Activated T-helper 9 cell treated with anti-CD3 and anti-CD28 coated beads, Interleukin-2, amount 50 U/mL, for 16 hours (primary cell): ENCODE measurements around the gene TSC22D4.
"Not testable (repeated sequence)": the region's sequence is repeated elsewhere in the genome, so short reads cannot be mapped to it uniquely, and the experiment has no call there.

Source experiments
- DNase-seq: peaks from one replicate; pipeline ENCODE4 v3.0.0-alpha.2; 2020; ENCODE audit warnings: low read depth

The TSC22D4 gene

DNA sequence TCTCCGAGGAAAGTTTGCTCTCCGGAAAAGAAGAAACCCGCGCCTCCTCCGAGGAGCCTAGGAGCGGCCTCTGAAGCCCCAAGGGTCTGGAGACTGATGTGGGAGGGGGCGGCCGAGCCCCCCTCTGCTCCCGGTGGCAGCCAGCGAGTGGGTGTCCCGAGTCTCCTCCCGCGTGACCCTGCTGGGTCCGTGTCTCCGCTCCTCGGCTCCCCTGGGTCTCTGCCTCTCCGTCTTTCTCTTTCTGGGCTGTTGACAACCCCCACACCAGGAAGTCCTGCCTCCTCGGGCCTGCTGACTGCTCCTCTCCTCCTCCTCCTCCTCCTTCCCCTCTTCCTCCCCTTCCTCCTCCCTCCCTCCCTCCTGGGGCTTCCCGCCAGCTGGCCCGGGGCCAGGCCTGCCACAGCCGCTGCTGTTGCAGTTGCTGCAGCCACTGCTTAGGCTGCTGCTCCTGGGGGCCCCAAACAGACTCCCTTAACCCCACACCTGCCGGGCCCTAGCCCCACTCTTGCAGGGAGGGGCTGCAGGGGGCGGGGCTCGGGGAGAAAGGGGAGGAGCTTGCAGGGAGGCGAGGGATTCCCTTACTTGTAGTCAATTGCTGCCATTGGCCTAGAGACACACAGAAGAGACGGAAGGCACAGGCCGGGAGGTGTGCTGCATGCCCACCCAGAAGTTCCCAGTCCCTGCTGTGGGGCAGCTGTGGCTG lies at the start of gene TSC22D4:
Gene TSC22D4, minus strand, starts transcription at position 257 of the 703 bp plus-strand sequence. CDS start 1,176 bp downstream, outside the sequence.
- DNase-seq: peak; percentile 81

- not testable (repeated sequence) for DNase-seq
Measured at GRCh38 chr7:100528108-100528866, 49.3 kb upstream of the TSC22D4 start.

DNA sequence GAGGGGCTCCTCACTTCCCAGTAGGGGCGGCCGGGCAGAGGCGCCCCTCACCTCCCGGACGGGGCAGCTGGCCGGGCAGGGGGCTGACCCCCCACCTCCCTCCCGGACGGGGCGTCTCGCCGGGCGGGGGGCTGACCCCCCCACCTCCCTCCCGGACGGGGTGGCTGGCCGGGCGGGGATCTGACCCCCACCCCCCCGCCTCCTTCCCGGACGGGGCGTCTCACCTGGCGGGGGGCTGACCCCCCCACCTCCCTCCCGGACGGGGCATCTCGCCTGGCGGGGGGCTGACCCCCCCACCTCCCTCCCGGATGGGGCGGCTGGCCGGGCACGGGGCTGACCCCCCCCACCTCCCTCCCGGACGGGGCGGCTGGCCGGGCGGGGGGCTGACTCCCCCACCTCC lies 44.2 kb upstream of the TSC22D4 start:
- not testable (repeated sequence) for DNase-seq

GRCh38 chr7:100521909-100522593 lies 43.0 kb upstream of the TSC22D4 start:
- DNase-seq: not testable (repeated sequence)

DNA sequence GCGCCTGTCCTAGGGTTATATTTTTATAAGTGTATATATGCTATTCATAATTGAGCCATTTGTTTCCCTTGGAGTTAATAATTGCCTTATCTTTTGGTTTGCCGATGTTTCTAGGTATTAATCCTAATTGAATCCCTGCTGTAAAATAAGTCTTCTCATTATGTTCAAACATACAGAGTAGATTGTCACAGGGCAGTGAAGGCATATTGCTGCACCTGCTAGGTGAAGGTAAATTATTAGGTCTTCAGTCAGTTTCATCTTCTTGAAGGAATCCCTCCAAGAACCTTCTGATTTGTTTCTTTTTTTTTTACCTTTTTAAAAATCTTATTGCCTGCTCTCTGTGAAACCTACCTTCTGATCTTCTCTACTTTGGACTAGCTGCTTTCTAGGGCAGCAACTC lies 42.1 kb upstream of the TSC22D4 start:
- DNase-seq: no peak

DNA sequence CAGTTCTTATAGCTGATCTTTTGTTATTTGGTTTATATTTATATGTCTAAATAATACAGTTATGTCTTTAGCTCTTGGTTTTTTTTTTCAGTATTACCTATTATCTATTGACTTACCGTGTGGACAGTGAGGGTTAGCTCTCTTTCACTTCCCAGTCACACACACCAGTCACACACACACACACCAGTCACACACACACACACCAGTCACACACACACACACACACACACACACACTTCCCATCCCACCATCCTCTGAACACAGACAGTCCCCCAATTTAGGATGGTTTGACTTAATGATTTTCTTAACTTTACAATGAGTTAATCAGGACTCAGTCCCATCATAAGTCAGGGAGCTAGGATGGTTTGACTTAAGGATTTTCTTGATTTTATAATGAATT lies 41.1 kb upstream of the TSC22D4 start:
- no peak for DNase-seq

- no peak for DNase-seq
Measured at GRCh38 chr7:100519580-100519979, 40.6 kb upstream of the TSC22D4 start.

DNA sequence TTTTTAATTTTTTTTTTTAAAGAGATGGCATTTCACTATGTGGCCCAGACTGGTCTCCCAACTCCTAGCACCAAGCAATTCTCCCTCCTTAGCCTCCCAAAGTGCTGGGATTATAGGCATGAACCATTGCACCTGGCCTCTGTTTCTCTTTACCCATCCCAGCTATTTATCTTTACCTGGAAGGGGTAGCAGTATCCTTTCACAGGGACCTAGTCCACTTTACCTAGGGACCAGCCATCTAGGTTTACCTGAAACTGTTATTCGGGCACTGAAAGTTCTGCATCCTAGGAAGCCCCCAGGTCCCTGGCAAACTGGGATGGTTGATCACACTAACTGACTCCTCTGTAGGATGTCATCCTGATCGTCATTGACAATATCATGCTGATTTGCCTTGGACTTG lies 38.3 kb upstream of the TSC22D4 start:
- no peak for DNase-seq

DNA sequence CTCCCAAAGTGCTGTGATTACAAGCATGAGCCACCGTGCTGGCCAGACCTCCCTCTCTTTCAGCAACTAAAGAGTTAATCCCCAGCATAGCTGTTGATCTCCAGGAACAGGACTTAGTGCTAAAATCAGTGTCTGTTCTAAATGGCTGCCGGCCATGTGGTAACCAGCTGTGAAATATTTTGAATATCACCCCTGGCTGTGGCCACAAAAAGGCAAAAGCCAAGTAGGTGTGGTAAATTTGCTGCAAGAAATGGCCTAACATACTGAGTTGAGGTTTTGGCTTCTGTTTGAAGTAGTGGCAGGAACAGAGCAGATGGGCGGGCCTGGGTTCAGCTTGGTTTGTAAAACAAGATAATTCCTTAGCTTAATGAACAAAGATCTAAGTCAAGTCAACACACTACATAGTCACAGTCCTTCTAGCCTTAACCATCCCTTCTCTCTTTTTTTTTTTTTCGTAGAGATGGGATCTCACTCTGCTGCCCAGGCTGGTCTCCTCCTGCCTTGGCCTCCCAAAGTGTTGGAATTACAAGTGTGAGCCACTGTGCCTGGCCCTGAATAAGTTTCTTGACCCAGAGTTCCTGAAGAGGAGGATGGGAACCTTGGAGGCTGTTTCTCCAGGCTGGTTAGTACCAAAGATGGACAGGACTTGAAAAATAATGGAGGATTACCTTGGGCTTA lies 37.3 kb upstream of the TSC22D4 start:
- DNase-seq: no peak

DNA sequence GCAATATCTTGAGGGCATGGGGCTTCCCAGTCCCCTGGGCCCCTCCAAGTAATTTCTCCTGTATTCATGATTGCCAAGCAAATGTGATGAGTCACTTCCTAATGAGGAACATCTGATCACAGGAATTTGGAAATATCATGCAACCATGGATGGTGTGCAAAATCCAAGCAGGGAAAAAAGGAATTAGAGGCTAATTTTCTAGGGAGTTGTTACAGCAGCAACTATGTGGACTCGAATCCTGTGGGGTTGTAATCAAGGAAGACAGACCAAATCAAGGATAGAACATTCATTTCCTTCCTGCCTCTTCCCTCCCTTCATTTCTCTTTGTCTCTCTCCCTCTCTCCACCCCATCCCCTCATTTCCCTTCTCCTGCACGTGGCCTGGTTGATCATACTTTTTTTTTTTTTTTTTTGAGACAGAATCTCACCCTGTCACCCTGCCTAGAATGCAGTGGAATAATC lies 36.1 kb upstream of the TSC22D4 start:
- DNase-seq: no peak

DNA sequence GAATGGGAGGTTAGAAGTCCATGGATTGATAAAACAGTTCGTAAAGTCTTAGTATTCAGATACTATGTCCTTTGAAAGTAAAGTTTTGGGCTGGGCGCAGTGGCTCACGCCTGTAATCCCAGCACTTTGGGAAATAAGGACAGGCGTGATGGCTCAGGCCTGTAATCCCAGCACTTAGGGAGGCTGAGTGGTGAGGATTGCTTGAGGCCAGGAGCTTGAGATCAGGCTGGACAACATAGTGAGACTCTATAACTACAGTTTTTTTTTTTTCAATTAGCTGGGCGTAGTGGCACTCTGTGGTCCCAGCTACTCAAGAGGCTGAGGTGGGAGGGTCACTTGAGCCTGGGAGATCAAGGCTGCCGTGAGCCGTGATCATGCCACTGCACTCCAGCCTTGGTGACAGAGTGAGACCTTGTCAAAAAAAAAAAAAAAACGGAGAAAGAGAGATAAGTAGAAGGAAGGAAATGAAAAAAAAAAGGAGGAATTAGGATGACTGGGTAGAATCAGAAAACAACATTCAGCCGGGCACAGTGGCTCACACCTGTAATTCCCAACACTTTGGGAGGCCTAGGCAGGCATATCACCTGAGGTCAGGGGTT lies 34.3 kb upstream of the TSC22D4 start:
- DNase-seq: no peak

GRCh38 chr7:100510437-100511239 lies 31.6 kb upstream of the TSC22D4 start:
- no peak for DNase-seq

DNA sequence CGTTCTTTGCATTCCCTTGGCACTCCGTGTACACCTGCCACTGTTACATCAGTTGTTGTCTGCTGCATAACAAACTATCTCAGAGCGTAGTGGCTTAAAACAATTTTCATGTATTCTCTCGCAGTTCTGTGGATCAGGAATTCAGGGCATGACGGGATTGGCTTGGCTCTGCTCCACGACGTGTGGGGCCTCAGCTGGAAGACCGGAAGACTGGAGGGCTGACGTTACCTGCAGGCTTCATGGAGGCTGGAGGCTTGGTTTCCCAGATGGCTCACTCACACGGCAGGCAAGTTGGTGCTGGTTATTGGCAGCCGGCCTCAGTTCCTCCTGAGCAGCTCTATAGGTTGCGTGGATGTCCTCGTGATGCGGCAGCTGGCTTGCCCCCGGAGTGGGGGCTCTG lies 30.2 kb upstream of the TSC22D4 start:
- DNase-seq: no peak

DNA sequence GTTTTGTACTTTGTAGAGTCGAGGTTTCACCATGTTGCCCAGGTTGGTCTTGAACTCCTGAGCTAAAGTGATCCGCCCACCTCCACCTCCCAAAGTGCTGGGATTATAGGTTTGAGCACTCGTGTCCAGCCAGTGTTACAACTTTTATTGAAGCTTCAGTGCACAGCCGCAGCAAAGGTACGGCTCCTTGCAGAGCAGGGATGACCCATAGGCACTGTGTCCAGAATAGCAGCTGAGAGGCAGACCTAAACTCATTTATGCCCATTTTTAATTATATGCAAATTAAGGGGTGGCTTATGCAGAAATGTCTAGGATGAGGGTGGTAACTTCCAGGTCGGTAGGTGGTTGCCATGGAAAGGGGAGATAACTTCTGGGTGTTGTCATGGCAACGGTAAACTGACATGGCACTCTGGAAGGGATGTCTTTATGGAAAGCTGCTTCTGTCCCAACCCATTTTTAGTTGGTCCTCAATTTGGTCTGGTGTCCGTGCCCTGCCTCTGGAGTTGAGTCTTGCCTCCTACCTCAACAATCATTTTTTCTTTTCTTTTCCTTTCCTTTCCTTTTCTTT lies 27.4 kb upstream of the TSC22D4 start:
- no peak for DNase-seq

- no peak for DNase-seq
Measured at GRCh38 chr7:100504887-100505611, 26.0 kb upstream of the TSC22D4 start.

- DNase-seq: not testable (repeated sequence)
Measured at GRCh38 chr7:100504031-100504430, 25.0 kb upstream of the TSC22D4 start.

GRCh38 chr7:100500743-100501142 lies 21.7 kb upstream of the TSC22D4 start:
- DNase-seq: not testable (repeated sequence)

GRCh38 chr7:100496509-100496908 lies 17.5 kb upstream of the TSC22D4 start:
- DNase-seq: no peak

DNA sequence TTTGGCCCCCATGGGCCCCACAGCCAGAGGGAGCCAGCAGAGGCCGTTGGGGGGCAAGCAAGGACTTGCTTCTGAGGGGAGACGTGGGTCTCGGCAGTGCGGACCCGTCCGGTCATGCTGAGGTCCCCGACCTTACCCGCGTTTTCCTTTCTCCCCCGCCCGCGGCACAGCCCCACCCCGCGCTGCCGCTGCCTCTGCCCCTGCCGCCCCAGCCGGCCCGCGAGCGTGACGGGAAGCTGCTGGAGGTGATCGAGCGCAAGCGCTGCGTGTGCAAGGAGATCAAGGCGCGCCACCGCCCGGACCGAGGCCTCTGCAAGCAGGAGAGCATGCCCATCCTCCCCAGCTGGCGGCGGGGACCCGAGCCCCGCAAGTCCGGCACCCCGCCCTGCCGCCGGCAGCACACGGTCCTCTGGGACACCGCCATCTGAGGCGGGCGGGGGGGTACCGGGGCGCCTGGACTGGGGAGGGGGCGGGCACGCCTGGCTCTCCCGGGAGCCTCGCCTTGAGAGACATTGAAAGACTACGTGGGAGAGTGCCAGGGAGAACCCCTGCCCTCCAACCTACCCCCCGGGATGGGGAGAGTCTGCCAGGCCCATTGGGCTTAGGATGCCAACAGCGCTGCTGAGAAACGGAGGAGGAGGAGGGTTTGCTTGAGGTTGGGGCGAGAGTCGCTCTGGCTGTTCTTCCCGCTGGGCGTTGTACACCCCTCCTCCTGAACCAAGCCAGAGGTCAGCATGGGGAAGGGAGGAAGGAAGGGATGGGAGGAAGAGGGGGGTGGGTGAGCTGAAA lies 14.7 kb upstream of the TSC22D4 start:
- peak; percentile 38 for DNase-seq
